NT2/D1 (cell line): ENCODE results near the gene HOXB9.

ENCODE experiments used
- SUZ12 ChIP-seq: IDR thresholded peaks from 2 replicates; pipeline ENCODE4 v1.6.1; 2011; ENCODE audit not compliant: insufficient read length, insufficient read depth; ENCODE audit errors: extremely low read depth
- YY1 ChIP-seq: IDR thresholded peaks from 2 replicates; pipeline ENCODE4 v1.6.1; 2011; ENCODE audit not compliant: insufficient read length, insufficient read depth
- ZNF274 ChIP-seq: IDR thresholded peaks from 2 replicates; pipeline ENCODE4 v1.6.1; 2011; ENCODE audit warnings: mild to moderate bottlenecking, low read depth, low read length

- TF ChIP-seq YY1 (no peak), ZNF274 (no peak), SUZ12 (peak; percentile 78)
Measured at GRCh38 chr17:48601539-48602425, 24.4 kb downstream of the HOXB9 start.
